Fibroblast of lung (primary cell): ENCODE data around the gene FBRSL1.

Experiments
- CTCF ChIP-seq, 2 donors: IDR thresholded peaks in 1 of 2; conservative IDR thresholded peaks in 1 of 2; 1 replicate in 1 of 2; 2 replicates in 1 of 2; pipeline ENCODE4 v1.5.1; 2011 to 2012; ENCODE audit warnings: low read length in 2 of 2, control low read depth in 1 of 2, inconsistent platforms in 1 of 2, low read depth in 1 of 2, mild to moderate bottlenecking in 1 of 2
- EZH2 ChIP-seq: IDR thresholded peaks from 2 replicates; pipeline ENCODE4 v1.5.1; 2012; ENCODE audit warnings: low read length, control low read depth, mild to moderate bottlenecking; ENCODE audit errors: missing control alignments

- TF ChIP-seq CTCF (conservative IDR thresholded peaks at IDR 0.05 in 1 of 2, IDR thresholded peaks at IDR 0.05 in 1 of 2; ENCODE audit: low read depth in 1 of 2, low read length in 2 of 2) (no peak), EZH2 (no peak)
Observed at GRCh38 chr12:132513070-132513398, 23.1 kb downstream of the FBRSL1 start.
